Hepatocyte (in vitro differentiated cells): ENCODE measurements around the gene PID1. TPM values are rescaled to one million over a fixed set of nuclear protein-coding genes. Genes with fewer than 3 reads are reported as not detected.

Experiments
- DNase-seq: peaks from one replicate; pipeline ENCODE4 v3.0.0-alpha.2; 2016; ENCODE audit warnings: low spot score
- H2AFZ ChIP-seq: fragments of 200-600 bp; sonication (generic); 2 replicates; pipeline ENCODE4 v1.6.0; 2016; ENCODE audit warnings: antibody characterized with exemption, mild to moderate bottlenecking
- H3K27ac ChIP-seq: fragments of 200-600 bp; sonication (generic); 2 replicates; pipeline ENCODE4 v1.5.1; 2016; ENCODE audit warnings: mild to moderate bottlenecking
- H3K27me3 ChIP-seq: fragments of 200-600 bp; sonication (generic); 2 replicates; pipeline ENCODE4 v1.6.1; 2016
- H3K36me3 ChIP-seq: fragments of 200-600 bp; sonication (generic); replicated peaks from 2 replicates; pipeline ENCODE4 v1.5.1; 2016; ENCODE audit warnings: low read depth; ENCODE audit not compliant: insufficient read depth
- H3K4me1 ChIP-seq: fragments of 200-600 bp; sonication (generic); 2 replicates; pipeline ENCODE4 v1.5.1; 2016; ENCODE audit warnings: mild to moderate bottlenecking, moderate library complexity; ENCODE audit not compliant: insufficient read depth
- H3K4me2 ChIP-seq: fragments of 200-600 bp; sonication (generic); 2 replicates; pipeline ENCODE4 v1.6.0; 2016
- H3K4me3 ChIP-seq: fragments of 200-600 bp; sonication (generic); 2 replicates; pipeline ENCODE4 v1.5.1; 2016; ENCODE audit warnings: mild to moderate bottlenecking
- H3K79me2 ChIP-seq: fragments of 200-600 bp; sonication (generic); 2 replicates; pipeline ENCODE4 v1.6.0; 2017; ENCODE audit warnings: mild to moderate bottlenecking
- H3K9me2 ChIP-seq: fragments of 200-600 bp; sonication (generic); replicated peaks from 2 replicates; pipeline ENCODE4 v1.6.0; 2017; ENCODE audit warnings: mild to moderate bottlenecking; ENCODE audit not compliant: insufficient read depth
- H3K9me3 ChIP-seq: fragments of 200-600 bp; sonication (generic); 2 replicates; pipeline ENCODE4 v1.5.1; 2016; ENCODE audit warnings: low read depth, mild to moderate bottlenecking
- H4K20me1 ChIP-seq: fragments of 200-600 bp; sonication (generic); 2 replicates; pipeline ENCODE4 v1.6.0; 2016; ENCODE audit warnings: mild to moderate bottlenecking; ENCODE audit not compliant: insufficient read depth, poor library complexity, severe bottlenecking
- EZH2 ChIP-seq: fragments of 200-600 bp; sonication (generic); IDR thresholded peaks from 2 replicates; pipeline ENCODE4 v1.6.1; 2016; ENCODE audit warnings: antibody characterized with exemption, mild to moderate bottlenecking, borderline replicate concordance
- EZH2phosphoT487 ChIP-seq: fragments of 200-600 bp; sonication (generic); IDR thresholded peaks from one replicate; pipeline ENCODE4 v1.6.1; 2018; ENCODE audit warnings: antibody characterized with exemption, mild to moderate bottlenecking, low read depth, moderate library complexity; ENCODE audit not compliant: unreplicated experiment, severe bottlenecking
- whole genome bisulfite sequencing: methylation state at CpG from one replicate; pipeline ENCODE4 v1.1.6; 2016; ENCODE audit warnings: low lambda C conversion rate; ENCODE audit errors: missing lambda C conversion rate; 5-methylcytosine and 5-hydroxymethylcytosine counted together
- polyA plus RNA-seq: library from polyadenylated mRNA; unstranded; fragments of >200 nt; fragmentation: Nextera tagmentation; extraction: Ambion mirVana; gene quantifications from 2 replicates; pipeline ENCODE4 v1.2.1, GENCODE V29; 2016
- total RNA-seq: library from RNA; depleted of rRNA; stranded (reverse); fragments of >200 nt; gene quantifications from 2 replicates; pipeline ENCODE4 v1.2.3, GENCODE V29; 2014
- TF ChIP-seq, protein P1 (sequence below): fragments of 200-600 bp; sonication (generic); IDR thresholded peaks from 2 replicates; pipeline ENCODE4 v1.5.1; 2016; ENCODE audit warnings: antibody characterized with exemption, mild to moderate bottlenecking; ENCODE audit not compliant: poor library complexity

The PID1 gene
- total and polyA plus RNA-seq, 2 experiments from 2014 or later = 26.7 to 31.1 TPM

DNA sequence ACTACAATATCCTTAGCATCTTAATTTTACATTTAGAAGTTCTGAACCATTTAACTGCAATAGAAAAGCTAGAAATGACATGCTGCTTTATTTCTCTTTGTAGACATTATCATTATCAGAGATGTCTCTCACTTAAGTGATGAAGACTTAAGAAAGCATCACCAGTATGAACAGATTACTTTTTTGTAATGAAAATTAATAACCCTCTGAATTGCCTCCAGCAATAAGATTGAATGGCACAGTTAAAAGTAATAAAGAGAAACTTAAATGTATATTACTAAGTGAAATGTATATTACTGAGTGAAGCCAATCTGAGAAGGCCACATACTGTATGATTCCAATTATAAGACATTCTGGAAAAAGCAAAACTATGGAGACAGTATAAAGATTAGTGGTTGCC lies 89.4 kb downstream of the PID1 start:
- H3K9me2 ChIP-seq = no peaks in the 10 kb centered on the region
- H2AFZ ChIP-seq = no peak overlapping the region
- no peaks in the 10 kb centered on the region for H3K36me3 ChIP-seq
- H3K4me1 ChIP-seq = peaks cover 16% of the 10 kb centered on the region
- no peak for DNase-seq
- TF ChIP-seq EZH2phosphoT487 (no peak), EZH2 (no peak)
- TF ChIP-seq, protein P1, sequence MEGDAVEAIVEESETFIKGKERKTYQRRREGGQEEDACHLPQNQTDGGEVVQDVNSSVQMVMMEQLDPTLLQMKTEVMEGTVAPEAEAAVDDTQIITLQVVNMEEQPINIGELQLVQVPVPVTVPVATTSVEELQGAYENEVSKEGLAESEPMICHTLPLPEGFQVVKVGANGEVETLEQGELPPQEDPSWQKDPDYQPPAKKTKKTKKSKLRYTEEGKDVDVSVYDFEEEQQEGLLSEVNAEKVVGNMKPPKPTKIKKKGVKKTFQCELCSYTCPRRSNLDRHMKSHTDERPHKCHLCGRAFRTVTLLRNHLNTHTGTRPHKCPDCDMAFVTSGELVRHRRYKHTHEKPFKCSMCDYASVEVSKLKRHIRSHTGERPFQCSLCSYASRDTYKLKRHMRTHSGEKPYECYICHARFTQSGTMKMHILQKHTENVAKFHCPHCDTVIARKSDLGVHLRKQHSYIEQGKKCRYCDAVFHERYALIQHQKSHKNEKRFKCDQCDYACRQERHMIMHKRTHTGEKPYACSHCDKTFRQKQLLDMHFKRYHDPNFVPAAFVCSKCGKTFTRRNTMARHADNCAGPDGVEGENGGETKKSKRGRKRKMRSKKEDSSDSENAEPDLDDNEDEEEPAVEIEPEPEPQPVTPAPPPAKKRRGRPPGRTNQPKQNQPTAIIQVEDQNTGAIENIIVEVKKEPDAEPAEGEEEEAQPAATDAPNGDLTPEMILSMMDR = no peak
- no peak overlapping the region for H3K4me3 ChIP-seq
- H3K9me3 ChIP-seq = no peaks in the 10 kb centered on the region
- no peak overlapping the region for H3K27ac ChIP-seq
- H3K27me3 ChIP-seq = no peaks in the 10 kb centered on the region
- H3K79me2 ChIP-seq = peaks cover 15% of the 10 kb centered on the region
- no peaks in the 10 kb centered on the region for H4K20me1 ChIP-seq
- H3K4me2 ChIP-seq = no peak overlapping the region

DNA sequence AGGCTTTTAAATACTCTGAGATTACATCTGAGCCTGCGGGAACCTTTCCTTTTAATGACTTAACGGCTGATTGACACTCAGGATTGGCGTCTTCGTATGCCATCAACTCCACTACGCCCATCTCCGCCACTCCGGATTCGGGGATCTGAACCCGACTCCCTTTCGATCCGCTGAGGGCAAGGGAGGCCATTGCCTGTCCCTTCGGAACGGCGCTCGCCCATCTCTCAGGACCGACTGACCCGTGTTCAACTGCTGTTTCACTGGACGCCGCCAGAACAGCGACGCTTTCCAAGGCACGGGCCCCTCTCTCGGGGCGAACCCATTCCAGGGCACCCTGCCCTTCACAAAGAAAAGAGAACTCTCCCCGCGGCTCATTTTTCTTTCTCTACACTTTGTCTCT lies 90.4 kb downstream of the PID1 start:
- Histone ChIP-seq H3K4me1 (peaks cover 16% of the 10 kb centered on the region), H3K27me3 (no peaks in the 10 kb centered on the region), H3K4me3 (no peak overlapping the region), H3K9me2 (no peaks in the 10 kb centered on the region), H3K79me2 (peaks cover 23% of the 10 kb centered on the region), H2AFZ (no peak overlapping the region), H3K27ac (no peak overlapping the region), H3K36me3 (no peaks in the 10 kb centered on the region), H3K4me2 (no peak overlapping the region), H3K9me3 (no peaks in the 10 kb centered on the region), H4K20me1 (no peaks in the 10 kb centered on the region)
- WGBS = 97% methylated on average over 26 of the region's 26 CpGs
- TF ChIP-seq EZH2 (no peak), EZH2phosphoT487 (no peak)
- TF ChIP-seq, protein P1 = no peak
- DNase-seq = no peak

DNA sequence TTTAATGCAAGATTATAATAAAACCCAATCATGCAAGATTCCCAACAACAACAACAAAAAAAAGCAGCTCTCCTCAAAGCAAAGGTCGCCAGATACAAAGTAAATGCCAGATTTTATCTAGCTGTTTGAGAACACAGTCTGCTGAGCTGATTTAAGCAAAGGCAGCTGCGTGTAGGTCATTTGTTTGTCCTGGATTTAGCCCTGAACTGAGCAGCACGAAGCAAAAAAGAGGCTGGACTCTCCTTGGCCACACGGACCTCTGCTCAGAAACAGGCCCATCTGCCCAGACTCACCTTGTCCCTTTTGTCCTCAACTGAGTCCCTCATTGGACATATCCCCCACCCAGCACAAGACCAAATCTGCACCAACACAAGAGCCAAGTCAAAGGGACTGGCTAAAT lies 91.5 kb downstream of the PID1 start:
- Histone ChIP-seq H3K4me1 (peaks cover 20% of the 10 kb centered on the region), H3K27ac (peak overlapping the region; percentile 53), H3K4me3 (no peak overlapping the region), H3K36me3 (no peaks in the 10 kb centered on the region), H3K79me2 (peaks cover 32% of the 10 kb centered on the region), H2AFZ (no peak overlapping the region), H3K9me2 (no peaks in the 10 kb centered on the region), H3K4me2 (peak overlapping the region; percentile 21), H3K9me3 (no peaks in the 10 kb centered on the region), H4K20me1 (no peaks in the 10 kb centered on the region), H3K27me3 (no peaks in the 10 kb centered on the region)
- 25% methylated on average over 4 of the region's 4 CpGs for WGBS
- TF ChIP-seq EZH2 = no peak
- TF ChIP-seq, protein P1 = no peak
- TF ChIP-seq EZH2phosphoT487 = no peak
- no peak for DNase-seq

DNA sequence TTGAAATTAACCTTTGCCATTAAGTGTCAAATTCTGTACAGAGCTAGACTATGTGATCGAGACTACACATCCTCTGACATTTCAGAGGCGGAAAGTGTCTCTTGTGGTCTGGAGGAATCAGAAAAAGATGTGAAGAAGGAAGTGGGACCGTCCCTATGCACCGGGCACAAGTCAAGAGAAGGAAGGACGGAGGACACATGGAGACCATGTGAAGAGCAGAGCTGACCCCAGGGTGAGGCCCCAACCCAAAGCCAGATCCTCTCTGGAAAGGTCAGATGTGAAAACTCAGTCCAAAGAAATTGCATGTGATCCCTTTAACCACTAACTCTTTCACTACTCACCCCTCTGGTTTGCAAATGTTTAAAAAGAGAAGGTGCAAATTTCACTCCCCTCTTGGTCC lies 92.4 kb downstream of the PID1 start:
- H3K9me3 ChIP-seq = no peaks in the 10 kb centered on the region
- peaks cover 32% of the 10 kb centered on the region for H3K79me2 ChIP-seq
- WGBS = 87% methylated on average over 5 of the region's 5 CpGs
- DNase-seq = no peak
- H3K9me2 ChIP-seq = no peaks in the 10 kb centered on the region
- no peaks in the 10 kb centered on the region for H3K27me3 ChIP-seq
- H2AFZ ChIP-seq = no peak overlapping the region
- H4K20me1 ChIP-seq = no peaks in the 10 kb centered on the region
- H3K4me3 ChIP-seq = no peak overlapping the region
- no peak overlapping the region for H3K27ac ChIP-seq
- peaks cover 25% of the 10 kb centered on the region for H3K4me1 ChIP-seq
- no peaks in the 10 kb centered on the region for H3K36me3 ChIP-seq
- no peak overlapping the region for H3K4me2 ChIP-seq
- TF ChIP-seq EZH2phosphoT487 (no peak), EZH2 (no peak)
- TF ChIP-seq, protein P1 = no peak
